ENCODE results near the gene GPX2.

The GPX2 gene

DNA sequence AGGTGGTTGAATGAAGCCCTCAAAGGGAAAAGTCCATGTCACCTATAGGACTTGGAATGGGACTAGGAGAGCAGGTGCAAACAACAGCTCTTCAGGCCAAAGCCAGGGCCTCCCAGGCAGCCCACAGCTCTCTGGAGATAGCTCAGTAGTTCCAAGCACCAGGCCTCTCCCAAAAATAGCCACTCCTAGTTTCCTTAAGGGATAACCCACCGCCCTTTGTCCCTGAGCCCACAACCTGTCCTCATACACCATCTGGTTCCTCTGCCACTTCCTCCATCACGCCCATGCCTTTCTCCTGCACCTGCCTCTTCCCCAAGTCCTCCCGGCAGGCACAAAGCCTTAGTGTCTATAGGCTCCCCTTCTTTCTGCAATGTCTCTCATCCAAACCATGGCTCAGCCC, 27.5 kb upstream of the GPX2 start (continued):
- TF ChIP-seq ZNF48 (tag by site-specific recombination; IDR thresholded peaks at IDR 0.05), result no peak
- no peak for TF ChIP-seq HOXC10 (CRISPR knock-in tag; IDR thresholded peaks at IDR 0.05)
- no peak for TF ChIP-seq ZNF214 (tag by site-specific recombination; IDR thresholded peaks at IDR 0.05; ENCODE audit: borderline replicate concordance)
- TF ChIP-seq, protein P1, sequence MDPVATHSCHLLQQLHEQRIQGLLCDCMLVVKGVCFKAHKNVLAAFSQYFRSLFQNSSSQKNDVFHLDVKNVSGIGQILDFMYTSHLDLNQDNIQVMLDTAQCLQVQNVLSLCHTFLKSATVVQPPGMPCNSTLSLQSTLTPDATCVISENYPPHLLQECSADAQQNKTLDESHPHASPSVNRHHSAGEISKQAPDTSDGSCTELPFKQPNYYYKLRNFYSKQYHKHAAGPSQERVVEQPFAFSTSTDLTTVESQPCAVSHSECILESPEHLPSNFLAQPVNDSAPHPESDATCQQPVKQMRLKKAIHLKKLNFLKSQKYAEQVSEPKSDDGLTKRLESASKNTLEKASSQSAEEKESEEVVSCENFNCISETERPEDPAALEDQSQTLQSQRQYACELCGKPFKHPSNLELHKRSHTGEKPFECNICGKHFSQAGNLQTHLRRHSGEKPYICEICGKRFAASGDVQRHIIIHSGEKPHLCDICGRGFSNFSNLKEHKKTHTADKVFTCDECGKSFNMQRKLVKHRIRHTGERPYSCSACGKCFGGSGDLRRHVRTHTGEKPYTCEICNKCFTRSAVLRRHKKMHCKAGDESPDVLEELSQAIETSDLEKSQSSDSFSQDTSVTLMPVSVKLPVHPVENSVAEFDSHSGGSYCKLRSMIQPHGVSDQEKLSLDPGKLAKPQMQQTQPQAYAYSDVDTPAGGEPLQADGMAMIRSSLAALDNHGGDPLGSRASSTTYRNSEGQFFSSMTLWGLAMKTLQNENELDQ (tag by site-specific recombination; IDR thresholded peaks at IDR 0.05; ENCODE audit: low read depth), result no peak
- no peak for TF ChIP-seq ZBTB48 (tag by site-specific recombination; IDR thresholded peaks at IDR 0.05)
- no peak for TF ChIP-seq MEIS1 (CRISPR knock-in tag; IDR thresholded peaks at IDR 0.05; ENCODE audit: borderline replicate concordance)
- no peak for TF ChIP-seq BCL11B (tag by site-specific recombination; IDR thresholded peaks at IDR 0.05; ENCODE audit: low read depth)
- no peak for TF ChIP-seq ZNF175 (tag by site-specific recombination; IDR thresholded peaks at IDR 0.05)
- no peak for TF ChIP-seq KLF8 (tag by site-specific recombination; IDR thresholded peaks at IDR 0.05)

DNA sequence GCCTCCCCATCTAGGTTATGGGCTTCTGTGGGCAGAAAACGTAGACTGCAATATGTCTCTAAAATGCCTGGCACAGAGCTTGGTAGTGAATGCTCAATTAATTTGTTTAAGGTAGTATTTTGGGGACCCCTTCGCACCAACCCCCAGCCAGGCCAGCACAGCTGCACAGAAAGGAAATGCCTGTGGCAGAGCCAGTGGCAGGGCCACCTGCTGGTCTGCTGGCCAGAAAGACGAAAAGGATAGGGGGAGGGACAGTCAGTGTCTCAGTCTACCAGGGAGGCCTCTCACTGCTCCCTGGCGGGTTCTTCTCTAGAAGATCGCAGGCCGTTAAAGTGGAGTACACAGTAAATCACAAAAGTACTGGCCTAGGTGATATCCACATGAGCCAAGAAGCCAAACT, 26.1 kb upstream of the GPX2 start:
- TF ChIP-seq, protein P2, sequence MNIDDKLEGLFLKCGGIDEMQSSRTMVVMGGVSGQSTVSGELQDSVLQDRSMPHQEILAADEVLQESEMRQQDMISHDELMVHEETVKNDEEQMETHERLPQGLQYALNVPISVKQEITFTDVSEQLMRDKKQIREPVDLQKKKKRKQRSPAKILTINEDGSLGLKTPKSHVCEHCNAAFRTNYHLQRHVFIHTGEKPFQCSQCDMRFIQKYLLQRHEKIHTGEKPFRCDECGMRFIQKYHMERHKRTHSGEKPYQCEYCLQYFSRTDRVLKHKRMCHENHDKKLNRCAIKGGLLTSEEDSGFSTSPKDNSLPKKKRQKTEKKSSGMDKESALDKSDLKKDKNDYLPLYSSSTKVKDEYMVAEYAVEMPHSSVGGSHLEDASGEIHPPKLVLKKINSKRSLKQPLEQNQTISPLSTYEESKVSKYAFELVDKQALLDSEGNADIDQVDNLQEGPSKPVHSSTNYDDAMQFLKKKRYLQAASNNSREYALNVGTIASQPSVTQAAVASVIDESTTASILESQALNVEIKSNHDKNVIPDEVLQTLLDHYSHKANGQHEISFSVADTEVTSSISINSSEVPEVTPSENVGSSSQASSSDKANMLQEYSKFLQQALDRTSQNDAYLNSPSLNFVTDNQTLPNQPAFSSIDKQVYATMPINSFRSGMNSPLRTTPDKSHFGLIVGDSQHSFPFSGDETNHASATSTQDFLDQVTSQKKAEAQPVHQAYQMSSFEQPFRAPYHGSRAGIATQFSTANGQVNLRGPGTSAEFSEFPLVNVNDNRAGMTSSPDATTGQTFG (tag by site-specific recombination; IDR thresholded peaks at IDR 0.05; ENCODE audit: borderline replicate concordance), result no peak
- no peak for TF ChIP-seq ZFP69B (tag by site-specific recombination; IDR thresholded peaks at IDR 0.05)
- no peak for TF ChIP-seq ZNF354C (tag by site-specific recombination; IDR thresholded peaks at IDR 0.05; ENCODE audit: borderline replicate concordance, low read depth)
- no peak for TF ChIP-seq MZF1 (tag by site-specific recombination; IDR thresholded peaks at IDR 0.05; ENCODE audit: borderline replicate concordance)
- TF ChIP-seq, protein P3, sequence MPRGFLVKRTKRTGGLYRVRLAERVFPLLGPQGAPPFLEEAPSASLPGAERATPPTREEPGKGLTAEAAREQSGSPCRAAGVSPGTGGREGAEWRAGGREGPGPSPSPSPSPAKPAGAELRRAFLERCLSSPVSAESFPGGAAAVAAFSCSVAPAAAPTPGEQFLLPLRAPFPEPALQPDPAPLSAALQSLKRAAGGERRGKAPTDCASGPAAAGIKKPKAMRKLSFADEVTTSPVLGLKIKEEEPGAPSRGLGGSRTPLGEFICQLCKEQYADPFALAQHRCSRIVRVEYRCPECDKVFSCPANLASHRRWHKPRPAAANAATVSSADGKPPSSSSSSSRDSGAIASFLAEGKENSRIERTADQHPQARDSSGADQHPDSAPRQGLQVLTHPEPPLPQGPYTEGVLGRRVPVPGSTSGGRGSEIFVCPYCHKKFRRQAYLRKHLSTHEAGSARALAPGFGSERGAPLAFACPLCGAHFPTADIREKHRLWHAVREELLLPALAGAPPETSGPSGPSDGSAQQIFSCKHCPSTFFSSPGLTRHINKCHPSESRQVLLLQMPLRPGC (tag by site-specific recombination; IDR thresholded peaks at IDR 0.05), result no peak
- no peak for TF ChIP-seq ZBTB7A (tag by site-specific recombination; IDR thresholded peaks at IDR 0.05; ENCODE audit: low read depth)
- no peak for TF ChIP-seq ZNF423 (tag by site-specific recombination; IDR thresholded peaks at IDR 0.05)
- TF ChIP-seq, protein P4, sequence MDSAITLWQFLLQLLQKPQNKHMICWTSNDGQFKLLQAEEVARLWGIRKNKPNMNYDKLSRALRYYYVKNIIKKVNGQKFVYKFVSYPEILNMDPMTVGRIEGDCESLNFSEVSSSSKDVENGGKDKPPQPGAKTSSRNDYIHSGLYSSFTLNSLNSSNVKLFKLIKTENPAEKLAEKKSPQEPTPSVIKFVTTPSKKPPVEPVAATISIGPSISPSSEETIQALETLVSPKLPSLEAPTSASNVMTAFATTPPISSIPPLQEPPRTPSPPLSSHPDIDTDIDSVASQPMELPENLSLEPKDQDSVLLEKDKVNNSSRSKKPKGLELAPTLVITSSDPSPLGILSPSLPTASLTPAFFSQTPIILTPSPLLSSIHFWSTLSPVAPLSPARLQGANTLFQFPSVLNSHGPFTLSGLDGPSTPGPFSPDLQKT (IDR thresholded peaks at IDR 0.05; ENCODE audit: borderline replicate concordance, low read depth, low read length), result no peak
- TF ChIP-seq MYNN (tag by site-specific recombination; IDR thresholded peaks at IDR 0.05; ENCODE audit: borderline replicate concordance), result no peak
- TF ChIP-seq ZNF48 (tag by site-specific recombination; IDR thresholded peaks at IDR 0.05), result no peak
- TF ChIP-seq ZNF747 (tag by site-specific recombination; IDR thresholded peaks at IDR 0.05), result no peak
- TF ChIP-seq ZSCAN23 (tag by site-specific recombination; IDR thresholded peaks at IDR 0.05), result no peak
- no peak for TF ChIP-seq HOXD13 (CRISPR knock-in tag; IDR thresholded peaks at IDR 0.05; ENCODE audit: borderline replicate concordance)
- no peak for TF ChIP-seq ZNF121 (tag by site-specific recombination; IDR thresholded peaks at IDR 0.05)
- no peak for TF ChIP-seq ZNF654 (tag by site-specific recombination; IDR thresholded peaks at IDR 0.05; ENCODE audit: low read depth)
- TF ChIP-seq BCL11A (tag by site-specific recombination; IDR thresholded peaks at IDR 0.05; ENCODE audit: low read depth), result no peak
- TF ChIP-seq, protein P5, sequence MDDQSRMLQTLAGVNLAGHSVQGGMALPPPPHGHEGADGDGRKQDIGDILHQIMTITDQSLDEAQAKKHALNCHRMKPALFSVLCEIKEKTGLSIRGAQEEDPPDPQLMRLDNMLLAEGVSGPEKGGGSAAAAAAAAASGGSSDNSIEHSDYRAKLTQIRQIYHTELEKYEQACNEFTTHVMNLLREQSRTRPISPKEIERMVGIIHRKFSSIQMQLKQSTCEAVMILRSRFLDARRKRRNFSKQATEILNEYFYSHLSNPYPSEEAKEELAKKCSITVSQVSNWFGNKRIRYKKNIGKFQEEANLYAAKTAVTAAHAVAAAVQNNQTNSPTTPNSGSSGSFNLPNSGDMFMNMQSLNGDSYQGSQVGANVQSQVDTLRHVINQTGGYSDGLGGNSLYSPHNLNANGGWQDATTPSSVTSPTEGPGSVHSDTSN (CRISPR knock-in tag; IDR thresholded peaks at IDR 0.05), result no peak
- Histone ChIP-seq H3K36me3 (ENCODE audit: control insufficient read depth in 2 of 2, insufficient read depth in 1 of 2, low read length in 2 of 2) (no peaks in the 10 kb centered on the region), H3K27ac (ENCODE audit: extremely low read depth, low read depth, low read length) (no peak overlapping the region), H3K4me3 (ENCODE audit: low read depth, low read length) (no peak overlapping the region), H3K9me3 (ENCODE audit: control insufficient read depth, insufficient read depth, low read depth, low read length) (no peaks in the 10 kb centered on the region), H3K4me1 (ENCODE audit: control insufficient read depth, insufficient read depth, low read length) (peaks cover 7% of the 10 kb centered on the region; the same call in 1 of the 2 replicates)
- ChIA-PET POLR2A (interaction anchor here (0.5 kb wide), 1 partner anchor 449 kb away, joined by 3 read pairs; no protein-coding TSS in a partner anchor), CTCF (interaction anchor here (0.7 to 1.5 kb wide), 3 partner anchors 12 to 27 kb away, joined by 3 read pairs; no protein-coding TSS in a partner anchor)

All from HEK293 (cell line).